SK-N-SH treated with all-trans-retinoic acid at 6 μM for 48 hours (cell line): ENCODE results near the gene HHIPL1.

Source experiments
- ATAC-seq: fragments of 200-7000 bp; cut with Tn5 transposase; 3 replicates; pipeline ENCODE4 v1.9.1; 2020; ENCODE audit warnings: mild to moderate bottlenecking, moderate library complexity
- ARNTL ChIP-seq: fragments of 450-650 bp; formaldehyde crosslinking; IDR thresholded peaks from 2 replicates; pipeline ENCODE4 v1.5.0; 2020; ENCODE audit warnings: low read depth, mild to moderate bottlenecking, moderate library complexity, borderline replicate concordance
- BACH2 ChIP-seq: fragments of 250-450 bp; sonication (Bioruptor Pico); IDR thresholded peaks from 2 replicates; pipeline ENCODE4 v1.9.0; 2021; ENCODE audit warnings: mild to moderate bottlenecking, borderline replicate concordance
- CREB5 ChIP-seq: fragments of 250-450 bp; sonication (Bioruptor Pico); IDR thresholded peaks from 2 replicates; pipeline ENCODE4 v1.5.1; 2020; ENCODE audit warnings: low read depth, mild to moderate bottlenecking, moderate library complexity
- CSDC2 ChIP-seq: fragments of 250-450 bp; sonication (Bioruptor Pico); IDR thresholded peaks from 2 replicates; pipeline ENCODE4 v1.5.0; 2020; ENCODE audit warnings: mild to moderate bottlenecking, moderate library complexity
- CSRNP3 ChIP-seq: fragments of 250-450 bp; sonication (Bioruptor Pico); IDR thresholded peaks from 2 replicates; pipeline ENCODE4 v1.5.1; 2021; ENCODE audit warnings: mild to moderate bottlenecking, moderate library complexity
- ESRRG ChIP-seq: fragments of 250-450 bp; sonication (Bioruptor Pico); IDR thresholded peaks from 2 replicates; pipeline ENCODE4 v1.6.1; 2021; ENCODE audit warnings: mild to moderate bottlenecking
- GLIS3 ChIP-seq: fragments of 250-450 bp; sonication (Bioruptor Pico); IDR thresholded peaks from 2 replicates; pipeline ENCODE4 v1.5.0; 2020; ENCODE audit warnings: mild to moderate bottlenecking, moderate library complexity
- ISL1 ChIP-seq: fragments of 250-450 bp; sonication (Bioruptor Pico); IDR thresholded peaks from 2 replicates; pipeline ENCODE4 v2.1.2; 2022; ENCODE audit warnings: mild to moderate bottlenecking, moderate library complexity
- OSR1 ChIP-seq: fragments of 250-450 bp; sonication (Bioruptor Pico); IDR thresholded peaks from 2 replicates; pipeline ENCODE4 v1.8.0; 2022; ENCODE audit warnings: moderate library complexity, mild to moderate bottlenecking, inconsistent platforms
- PATZ1 ChIP-seq: fragments of 250-450 bp; sonication (Bioruptor Pico); IDR thresholded peaks from 2 replicates; pipeline ENCODE4 v1.8.0; 2020; ENCODE audit warnings: mild to moderate bottlenecking, moderate library complexity, borderline replicate concordance
- POU6F1 ChIP-seq: fragments of 250-450 bp; sonication (Bioruptor Pico); IDR thresholded peaks from 2 replicates; pipeline ENCODE4 v1.8.0; 2021; ENCODE audit warnings: low read depth, mild to moderate bottlenecking, moderate library complexity, borderline replicate concordance
- PPARA ChIP-seq: fragments of 250-450 bp; sonication (Bioruptor Pico); IDR thresholded peaks from 2 replicates; pipeline ENCODE4 v1.5.0; 2020; ENCODE audit warnings: mild to moderate bottlenecking, borderline replicate concordance
- RARB ChIP-seq: fragments of 250-450 bp; sonication (Bioruptor Pico); IDR thresholded peaks from 2 replicates; pipeline ENCODE4 v1.8.0; 2021; ENCODE audit warnings: mild to moderate bottlenecking, moderate library complexity
- SNAI2 ChIP-seq: fragments of 250-450 bp; sonication (Bioruptor Pico); IDR thresholded peaks from 2 replicates; pipeline ENCODE4 v1.5.0; 2020; ENCODE audit warnings: mild to moderate bottlenecking, moderate library complexity
- TCF4 ChIP-seq: fragments of 250-450 bp; sonication (Bioruptor Pico); IDR thresholded peaks from 2 replicates; pipeline ENCODE4 v1.8.0; 2021; ENCODE audit warnings: mild to moderate bottlenecking, moderate library complexity, borderline replicate concordance
- TOX ChIP-seq: fragments of 250-450 bp; sonication (Bioruptor Pico); IDR thresholded peaks from 2 replicates; pipeline ENCODE4 v1.8.0; 2021; ENCODE audit warnings: mild to moderate bottlenecking, moderate library complexity, borderline replicate concordance
- ZC3H10 ChIP-seq: fragments of 250-450 bp; sonication (Bioruptor Pico); IDR thresholded peaks from 2 replicates; pipeline ENCODE4 v1.5.1; 2021; ENCODE audit warnings: mild to moderate bottlenecking, moderate library complexity
- ZFP3 ChIP-seq: fragments of 250-450 bp; sonication (Bioruptor Pico); IDR thresholded peaks from 2 replicates; pipeline ENCODE4 v1.5.0; 2020; ENCODE audit warnings: mild to moderate bottlenecking, moderate library complexity
- ZFP30 ChIP-seq: fragments of 450-650 bp; formaldehyde crosslinking; IDR thresholded peaks from 2 replicates; pipeline ENCODE4 v1.5.0; 2022; ENCODE audit warnings: mild to moderate bottlenecking, moderate library complexity
- ZNF565 ChIP-seq: fragments of 450-650 bp; formaldehyde crosslinking; conservative IDR thresholded peaks from 2 replicates; pipeline ENCODE4 v1.5.0; 2020; ENCODE audit warnings: low read depth, mild to moderate bottlenecking, moderate library complexity
- ZNF70 ChIP-seq: fragments of 450-650 bp; formaldehyde crosslinking; IDR thresholded peaks from 2 replicates; pipeline ENCODE4 v1.5.0; 2020; ENCODE audit warnings: mild to moderate bottlenecking, moderate library complexity
- ZNF8 ChIP-seq: fragments of 450-650 bp; formaldehyde crosslinking; IDR thresholded peaks from 2 replicates; pipeline ENCODE4 v1.5.0; 2020; ENCODE audit warnings: mild to moderate bottlenecking, moderate library complexity

Gene HHIPL1

GRCh38 chr14:99597911-99598600 is 46.9 kb upstream of the HHIPL1 start:
- no peak for ATAC-seq

GRCh38 chr14:99598774-99599173 is 46.2 kb upstream of the HHIPL1 start:
- no peak for TF ChIP-seq SNAI2 (CRISPR knock-in tag)
- TF ChIP-seq ZNF70 (CRISPR knock-in tag), result no peak
- no peak for TF ChIP-seq CREB5 (CRISPR knock-in tag)
- TF ChIP-seq POU6F1, result no peak
- TF ChIP-seq RARB (CRISPR knock-in tag), result no peak
- TF ChIP-seq ZNF8 (CRISPR knock-in tag), result no peak
- TF ChIP-seq GLIS3 (CRISPR knock-in tag), result no peak
- TF ChIP-seq OSR1, result no peak
- TF ChIP-seq ZNF565, result no peak
- no peak for TF ChIP-seq ZFP30 (CRISPR knock-in tag)
- no peak for TF ChIP-seq PATZ1
- TF ChIP-seq TOX (CRISPR knock-in tag), result no peak
- TF ChIP-seq ESRRG (CRISPR knock-in tag), result no peak
- TF ChIP-seq ZC3H10, result no peak
- TF ChIP-seq TCF4 (CRISPR knock-in tag), result no peak
- TF ChIP-seq ISL1 (CRISPR knock-in tag), result no peak
- TF ChIP-seq BACH2 (CRISPR knock-in tag), result no peak
- no peak for TF ChIP-seq ARNTL
- TF ChIP-seq ZFP3 (CRISPR knock-in tag), result no peak
- no peak for TF ChIP-seq CSDC2 (CRISPR knock-in tag)
- TF ChIP-seq, all 23 proteins: peak for 0

More at GRCh38 chr14:99597911-99598600, 46.9 kb upstream of the HHIPL1 start:
- no peak for TF ChIP-seq RARB (CRISPR knock-in tag)
- TF ChIP-seq GLIS3 (CRISPR knock-in tag), result no peak
- no peak for TF ChIP-seq PPARA (CRISPR knock-in tag)

GRCh38 chr14:99599393-99599792 is 45.5 kb upstream of the HHIPL1 start:
- no peak for ATAC-seq
- no peak for TF ChIP-seq TOX (CRISPR knock-in tag)
- TF ChIP-seq ZNF70 (CRISPR knock-in tag), result no peak
- TF ChIP-seq SNAI2 (CRISPR knock-in tag), result no peak
- no peak for TF ChIP-seq ZNF565
- TF ChIP-seq CREB5 (CRISPR knock-in tag), result no peak
- no peak for TF ChIP-seq CSRNP3 (CRISPR knock-in tag)
- no peak for TF ChIP-seq ISL1 (CRISPR knock-in tag)

More at GRCh38 chr14:99598774-99599173, 46.2 kb upstream of the HHIPL1 start:
- ATAC-seq, result no peak
